Ovary (tissue), 9 donors: ENCODE results near the gene ALG14. TPM values are rescaled to one million over a fixed set of nuclear protein-coding genes. Genes with fewer than 3 reads are reported as not detected.

ENCODE experiments used
- DNase-seq, 5 donors: peaks; one replicate each; pipeline ENCODE4 v3.0.0-alpha.2; 2019 to 2020
- H3K27ac ChIP-seq, 2 donors: fragments of 200-600 bp; one replicate each; pipeline versions ENCODE4 v1.5.1 to v1.8.0; 2019 to 2022
- H3K27me3 ChIP-seq: fragments of 200-600 bp; one replicate; pipeline ENCODE4 v1.8.0; 2022
- H3K36me3 ChIP-seq: fragments of 200-600 bp; sonication (generic); one replicate; pipeline ENCODE4 v1.5.1; 2019
- H3K4me1 ChIP-seq: one replicate; pipeline ENCODE4 v1.8.1; 2013; ENCODE audit warnings: mild to moderate bottlenecking, moderate library complexity; ENCODE audit not compliant: insufficient read depth
- H3K4me3 ChIP-seq: fragments of 200-600 bp; sonication (generic); one replicate; pipeline ENCODE4 v1.5.1; 2017
- H3K9me3 ChIP-seq, 2 donors: fragments of 200-600 bp in 1 of 2; sonication (generic) in 1 of 2; one replicate each; pipeline versions ENCODE4 v1.5.1 to v1.8.1; 2013 to 2019; ENCODE audit warnings: mild to moderate bottlenecking in 1 of 2, moderate library complexity in 1 of 2
- CTCF ChIP-seq, 3 donors: fragments of 450-650 bp in 2 of 3; fragments of 200-600 bp in 1 of 3; IDR thresholded peaks; one replicate each; pipeline versions ENCODE4 v1.5.1 to v1.8.0; 2016 to 2022; ENCODE audit warnings: antibody characterized with exemption in 3 of 3, mild to moderate bottlenecking in 1 of 3
- EP300 ChIP-seq: sonication (generic); formaldehyde crosslinking; IDR thresholded peaks from one replicate; pipeline ENCODE4 v1.6.1; 2017; ENCODE audit warnings: antibody characterized with exemption
- POLR2A ChIP-seq: fragments of 450-650 bp; IDR thresholded peaks from one replicate; pipeline ENCODE4 v1.6.1; 2017; ENCODE audit warnings: antibody characterized with exemption, mild to moderate bottlenecking, moderate library complexity
- WGBS, 3 donors: extraction: QIAGEN DNeasy Blood & Tissue Kit in 1 of 3; methylation state at CpG; one replicate each; pipeline versions ENCODE4 v1.1.5 to v1.1.7; 2013 to 2017; 5-methylcytosine and 5-hydroxymethylcytosine counted together
- intact Hi-C, 4 donors: fragments of 100-400 bp; cut with DNase I; formaldehyde crosslinking; loops; one replicate each; pipeline versions ENCODE4 v1.11.0 to v1.15.1; 2022 to 2023
- polyA plus RNA-seq, 2 donors: library from polyadenylated mRNA; stranded (reverse); fragments of 200-250 nt in 1 of 2; fragments of 350-450 nt in 1 of 2; fragmentation: Illumina TruSeq in 1 of 2; extraction: RNeasy Lipid Tissue Mini Kit (QIAGEN cat#74804) in 1 of 2; gene quantifications; one replicate each; pipeline ENCODE4 v1.2.3, GENCODE V29; 2013 to 2014
- total RNA-seq, 7 donors: library from RNA; depleted of rRNA in 2 of 7; stranded (reverse); fragments of >200 nt in 2 of 7; fragmentation: NEBNext Ultra II Directional in 3 of 7; extraction: Animal tissue kit (Norgen Biotek cat#: 25700) in 3 of 7; gene quantifications; one replicate each; pipeline versions ENCODE4 v1.1.0 to v1.2.4, GENCODE V29; 2016 to 2023
- donor health status: DM: no; HTN: no; CAD: no; lungs with moderate emphysema.
- donor health status: DM: no; HTN: no; CAD: no.
- donor health status: Bipolar disorder and iron deficiency.
- donor health status: DM: yes; HTN: yes; CAD: no.
- donor health status: DM: no; HTN: no; CAD: no.
- donor health status: DM: yes; HTN: yes; CAD: no.

Gene ALG14
- total and polyA plus RNA-seq, 9 donors, result 1.2 to 16.3 (median 3.6) TPM

- Histone ChIP-seq H3K4me3 (no peak overlapping the region), H3K27ac (no peak overlapping the region), H3K36me3 (no peaks in the 10 kb centered on the region), H3K9me3 (no peaks in the 10 kb centered on the region), H3K4me1 (peaks cover 1% of the 10 kb centered on the region), H3K27me3 (no peaks in the 10 kb centered on the region)
- 85 to 90% (median 90%) methylated on average over 6 of the region's 6 CpGs for WGBS, 3 donors
- TF ChIP-seq POLR2A (no peak), EP300 (no peak), CTCF (IDR thresholded peaks at IDR 0.05) (no peak)
- intact Hi-C loops, result no loop called here
- DNase-seq, result no peak
Measured at GRCh38 chr1:94976971-94977548, 95.7 kb downstream of the ALG14 start.

- H3K9me3 ChIP-seq, result no peaks in the 10 kb centered on the region
- DNase-seq, result no peak
- H3K27me3 ChIP-seq, result no peaks in the 10 kb centered on the region
- intact Hi-C loops, result loop anchor here in 1 of 4 donors (2.0 kb wide), 1 partner anchor 68 kb away; no protein-coding TSS in a partner anchor
- peaks cover 3% of the 10 kb centered on the region for H3K4me1 ChIP-seq
- no peaks in the 10 kb centered on the region for H3K36me3 ChIP-seq
- H3K27ac ChIP-seq, result no peak overlapping the region
- no peak overlapping the region for H3K4me3 ChIP-seq
- 92 to 93% (median 93%) methylated on average over 1 of the region's 1 CpG for WGBS, 3 donors
- TF ChIP-seq EP300 (no peak), CTCF (IDR thresholded peaks at IDR 0.05) (no peak), POLR2A (no peak)
Measured at GRCh38 chr1:94974824-94975223, 97.9 kb downstream of the ALG14 start.

DNA sequence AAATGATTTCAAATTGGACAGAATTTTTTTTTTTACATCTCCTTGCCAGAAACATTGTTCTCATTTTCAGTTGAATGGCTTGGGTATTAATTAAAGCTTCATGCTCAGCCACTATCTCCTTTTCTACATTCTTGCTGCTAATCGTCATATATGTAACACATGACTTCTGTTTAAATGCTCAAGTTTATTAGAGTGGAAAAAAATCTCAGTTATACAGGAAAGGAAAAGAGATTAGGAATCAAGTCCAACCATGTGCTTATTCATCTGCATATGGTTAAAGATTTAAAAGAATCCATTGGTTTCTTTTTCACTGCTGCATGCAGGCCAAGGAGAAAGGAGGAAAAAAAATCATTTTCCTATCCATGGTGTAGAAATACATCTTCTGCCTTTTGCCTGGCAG, 98.5 kb downstream of the ALG14 start:
- Histone ChIP-seq H3K4me3 (no peak overlapping the region), H3K27ac (no peak overlapping the region), H3K36me3 (no peaks in the 10 kb centered on the region), H3K9me3 (no peaks in the 10 kb centered on the region), H3K27me3 (no peaks in the 10 kb centered on the region), H3K4me1 (peaks cover 3% of the 10 kb centered on the region)
- no peak for DNase-seq
- 24 to 44% (median 26%) methylated on average over 1 of the region's 1 CpG for WGBS, 3 donors
- no peak for TF ChIP-seq EP300
- no peak for TF ChIP-seq POLR2A
- no peak for TF ChIP-seq CTCF (IDR thresholded peaks at IDR 0.05)
- intact Hi-C loops, result loop anchor here in 1 of 4 donors (2.0 kb wide), 1 partner anchor 69 kb away; no protein-coding TSS in a partner anchor

DNA sequence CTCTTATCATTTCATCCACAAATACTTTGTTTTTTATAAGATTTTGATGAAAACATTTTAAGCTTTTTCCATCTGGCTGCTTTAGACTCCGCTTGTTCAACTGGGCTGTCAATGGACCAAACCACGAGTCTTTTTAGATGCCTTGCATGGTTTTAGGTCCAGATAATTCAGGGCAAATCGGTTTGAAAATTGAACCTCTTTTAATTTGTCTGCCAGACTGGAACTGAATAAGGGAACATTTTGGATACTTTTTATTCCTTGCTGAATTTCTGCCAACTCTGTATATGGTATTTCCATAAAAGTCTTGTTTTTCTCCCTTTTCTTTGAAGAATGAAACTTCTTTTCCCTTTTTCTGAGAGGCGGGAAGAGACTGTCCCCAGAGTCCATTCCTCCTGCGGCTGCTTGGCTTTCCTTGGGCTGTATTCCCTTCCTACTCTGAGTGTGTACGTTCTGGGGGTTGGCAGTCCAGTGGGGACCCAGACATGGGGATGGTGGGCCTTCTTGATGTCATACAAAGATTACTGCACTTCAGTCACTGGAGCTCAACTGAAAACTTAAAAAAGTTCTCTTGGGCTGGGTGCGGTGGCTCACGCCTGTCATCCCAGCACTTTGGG, 99.3 kb downstream of the ALG14 start:
- Histone ChIP-seq H3K27me3 (no peaks in the 10 kb centered on the region), H3K4me1 (peaks cover 3% of the 10 kb centered on the region), H3K4me3 (no peak overlapping the region), H3K36me3 (no peaks in the 10 kb centered on the region), H3K9me3 (no peaks in the 10 kb centered on the region), H3K27ac (no peak overlapping the region)
- WGBS, 3 donors, result 44 to 62% (median 48%) methylated on average over 8 of the region's 8 CpGs
- no peak for DNase-seq
- intact Hi-C loops, result no loop called here
- TF ChIP-seq CTCF (IDR thresholded peaks at IDR 0.05) (no peak), POLR2A (no peak), EP300 (no peak)
